NCI-H1436 treated with DMSO at 0.1 percent for 48 hours (cell line): ENCODE results near the gene ZBTB16.
A peak's percentile ranks its signal among the peaks of the same experiment; 100 is the strongest.

ENCODE experiments used
- DNase-seq: peaks from one replicate; lab custom pipeline; 2025; lab: John Stamatoyannopoulos, UW

Gene ZBTB16

GRCh38 chr11:114130629-114131277, 71.2 kb downstream of the ZBTB16 start:
- DNase-seq: no peak

- DNase-seq: peak; percentile 13
Observed at GRCh38 chr11:114131461-114131864, 72.0 kb downstream of the ZBTB16 start.

GRCh38 chr11:114132417-114132816, 72.9 kb downstream of the ZBTB16 start:
- no peak for DNase-seq

DNA sequence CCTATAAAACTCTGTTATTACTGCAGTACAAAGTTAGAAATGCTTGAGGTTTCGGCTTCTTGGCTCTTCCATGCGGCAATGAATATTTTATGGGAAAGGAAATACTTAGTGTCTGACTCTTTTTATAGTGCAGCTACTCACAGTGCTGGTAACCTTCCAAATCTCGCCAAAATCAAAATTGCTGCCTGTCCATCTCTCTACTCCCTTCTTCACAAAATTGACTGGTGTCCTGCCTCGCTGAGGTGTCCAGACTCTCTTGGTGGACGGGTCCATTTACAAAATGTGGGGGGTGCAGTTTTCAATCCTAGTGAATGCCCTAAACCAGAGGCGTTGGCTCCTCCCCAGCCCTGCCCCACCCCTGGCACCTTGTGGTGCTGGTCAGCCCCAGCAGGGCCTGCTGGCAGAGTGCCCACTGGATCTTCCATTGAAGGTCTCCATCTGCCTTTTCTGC, 73.5 kb downstream of the ZBTB16 start:
- DNase-seq: no peak

DNA sequence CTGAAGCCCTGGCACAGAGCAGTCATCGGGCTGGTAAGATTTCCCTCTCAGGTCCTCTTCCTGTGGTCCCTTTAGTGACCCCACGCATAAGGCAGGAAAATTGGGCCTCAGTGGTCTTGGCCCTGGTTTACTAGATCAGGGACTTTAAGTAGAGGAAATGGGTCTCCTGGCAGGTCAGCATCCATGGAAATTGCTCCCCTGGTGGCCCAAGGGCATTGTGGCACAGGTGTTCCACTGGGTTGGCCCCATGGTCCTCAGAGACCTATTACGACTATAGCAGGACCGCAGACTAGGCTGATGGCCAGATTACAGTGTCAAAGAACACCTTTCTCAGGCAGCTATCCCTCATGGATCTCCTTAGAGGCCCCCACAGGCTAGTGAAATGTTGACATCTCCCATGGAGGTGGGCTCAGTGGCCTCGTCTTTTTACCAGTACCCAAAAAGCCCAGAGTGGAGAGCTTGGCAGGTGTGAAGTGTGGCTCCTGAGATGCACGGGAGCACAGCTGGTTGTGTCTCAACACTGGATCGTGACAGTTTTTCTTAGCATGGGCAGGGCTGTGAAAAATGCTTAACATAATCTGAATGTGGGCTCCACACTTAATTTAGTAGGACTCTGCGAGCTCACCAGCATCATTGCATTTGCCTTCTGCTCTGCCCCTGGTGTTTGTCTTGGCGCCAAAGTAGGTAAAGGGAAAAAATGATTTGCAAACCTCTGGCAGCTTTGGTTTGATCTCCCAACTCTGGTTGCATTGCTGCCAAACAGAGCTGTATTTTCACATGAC, 74.2 kb downstream of the ZBTB16 start:
- DNase-seq: no peak

GRCh38 chr11:114134870-114135269, 75.4 kb downstream of the ZBTB16 start:
- DNase-seq: no peak

- DNase-seq: no peak
Observed at GRCh38 chr11:114135737-114136151, 76.2 kb downstream of the ZBTB16 start.

- no peak for DNase-seq
Observed at GRCh38 chr11:114136686-114137640, 77.5 kb downstream of the ZBTB16 start.

DNA sequence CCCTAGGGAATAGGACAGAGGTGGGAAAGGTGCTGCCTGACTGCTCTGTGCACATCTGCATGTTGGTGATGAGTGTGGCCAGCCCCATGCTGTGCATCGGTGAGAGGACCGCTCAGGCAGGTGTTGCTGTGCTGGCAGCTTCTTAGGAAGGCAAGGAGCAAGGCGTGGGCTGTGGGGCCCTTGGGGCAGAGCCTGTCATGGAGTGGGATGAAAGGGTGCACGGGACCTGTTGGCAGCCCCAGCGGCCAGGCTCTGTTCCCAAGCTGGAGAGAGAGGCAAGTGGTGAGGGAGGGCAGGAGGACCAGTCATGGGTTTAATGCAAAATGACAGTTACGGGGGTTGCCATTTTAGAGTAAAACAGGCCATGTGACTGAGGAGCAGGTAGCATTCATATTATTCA, 78.3 kb downstream of the ZBTB16 start:
- DNase-seq: no peak

DNA sequence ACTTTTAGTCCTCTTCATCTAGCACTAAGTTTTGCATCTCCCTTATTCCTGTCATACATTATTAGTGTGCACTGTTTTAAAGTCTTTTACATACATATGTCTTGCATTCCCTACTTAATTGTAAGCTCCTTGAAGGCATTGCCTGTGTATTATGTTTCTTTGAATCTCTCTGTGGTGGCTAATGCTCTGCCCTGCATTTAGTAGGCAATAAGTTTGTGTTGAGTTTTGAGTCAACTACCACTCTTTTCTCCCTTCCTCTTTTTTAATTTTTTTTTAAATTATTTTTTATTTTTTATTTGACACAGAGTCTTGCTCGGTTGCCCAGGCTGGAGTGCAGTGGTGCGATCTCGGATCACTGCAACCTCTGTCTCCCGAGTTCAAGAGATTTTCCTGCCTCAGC, 78.9 kb downstream of the ZBTB16 start:
- DNase-seq: no peak

GRCh38 chr11:114140826-114141225, 81.3 kb downstream of the ZBTB16 start:
- DNase-seq: no peak

- DNase-seq: no peak
Observed at GRCh38 chr11:114141863-114142580, 82.5 kb downstream of the ZBTB16 start.

GRCh38 chr11:114142707-114143106, 83.2 kb downstream of the ZBTB16 start:
- DNase-seq: no peak

GRCh38 chr11:114145166-114145775, 85.8 kb downstream of the ZBTB16 start:
- DNase-seq: no peak

GRCh38 chr11:114147375-114148012, 88.0 kb downstream of the ZBTB16 start:
- DNase-seq: no peak

DNA sequence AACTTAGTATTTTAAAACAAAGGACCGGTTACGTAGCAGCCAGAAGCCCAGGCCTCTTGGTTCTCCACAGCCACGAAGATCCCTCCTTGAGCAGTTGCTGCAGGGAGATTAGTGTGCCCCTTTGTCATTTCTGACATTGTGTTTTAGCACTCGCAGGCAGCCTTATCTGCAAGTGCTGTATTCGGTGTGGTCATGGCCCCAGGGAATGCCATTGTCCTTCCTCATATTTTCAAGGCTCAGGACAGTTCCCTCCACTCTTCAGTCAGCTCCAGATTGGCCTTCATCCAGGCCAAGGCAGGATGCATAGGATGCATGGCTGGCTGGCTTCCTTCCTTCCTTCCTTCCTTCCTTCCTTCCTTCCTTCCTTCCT, 88.5 kb downstream of the ZBTB16 start:
- no peak for DNase-seq

- no peak for DNase-seq
Observed at GRCh38 chr11:114149689-114150407, 90.3 kb downstream of the ZBTB16 start.

- DNase-seq: no peak
Observed at GRCh38 chr11:114150671-114151070, 91.2 kb downstream of the ZBTB16 start.

- DNase-seq: no peak
Observed at GRCh38 chr11:114151631-114152030, 92.1 kb downstream of the ZBTB16 start.

GRCh38 chr11:114152162-114152561, 92.7 kb downstream of the ZBTB16 start:
- DNase-seq: no peak
